HG03039 (cell line): Measurements from ENCODE around the gene SOD3.

ENCODE experiments used
- ATAC-seq: cut with Tn5 transposase; IDR thresholded peaks from one replicate; pipeline ENCODE4 v1.9.1; 2021; ENCODE audit warnings: mild to moderate bottlenecking, moderate library complexity; ENCODE audit not compliant: unreplicated experiment

Gene SOD3

GRCh38 chr4:24840362-24840761 is 45.0 kb downstream of the SOD3 start:
- ATAC-seq = no peak

- ATAC-seq = no peak
These were observed 45.6 kb downstream of the SOD3 start for GRCh38 chr4:24840826-24841543.

GRCh38 chr4:24842356-24842755 is 47.0 kb downstream of the SOD3 start:
- no peak for ATAC-seq

GRCh38 chr4:24843096-24843495 is 47.7 kb downstream of the SOD3 start:
- ATAC-seq = no peak

- ATAC-seq = no peak
These were observed 49.8 kb downstream of the SOD3 start for GRCh38 chr4:24845132-24845531.

- no peak for ATAC-seq
These were observed 50.5 kb downstream of the SOD3 start for GRCh38 chr4:24845902-24846301.

GRCh38 chr4:24846716-24847115 is 51.3 kb downstream of the SOD3 start:
- no peak for ATAC-seq

- ATAC-seq = no peak
These were observed 54.0 kb downstream of the SOD3 start for GRCh38 chr4:24849351-24849750.

GRCh38 chr4:24849756-24850155 is 54.4 kb downstream of the SOD3 start:
- no peak for ATAC-seq
